Activated naive CD8-positive, alpha-beta T cell treated with anti-CD3 and anti-CD28 coated beads for 36 hours (primary cell): ENCODE results near the gene AP1B1. TPM values are rescaled to one million over a fixed set of nuclear protein-coding genes. Genes with fewer than 3 reads are reported as not detected.

Source experiments
- DNase-seq: peaks from one replicate; pipeline ENCODE4 v3.0.0; 2021
- H3K27ac Mint-ChIP-seq: one replicate; pipeline ENCODE4 v1.8.0; 2022; ENCODE audit warnings: mild to moderate bottlenecking, moderate library complexity, mixed read lengths
- H3K27me3 Mint-ChIP-seq: one replicate; pipeline ENCODE4 v1.8.0; 2022; ENCODE audit warnings: mild to moderate bottlenecking, mixed read lengths
- H3K36me3 Mint-ChIP-seq: one replicate; pipeline ENCODE4 v1.8.0; 2021; ENCODE audit warnings: mild to moderate bottlenecking, mixed read lengths
- H3K4me1 Mint-ChIP-seq: one replicate; pipeline ENCODE4 v1.8.0; 2021; ENCODE audit warnings: mixed read lengths
- H3K4me3 Mint-ChIP-seq: one replicate; pipeline ENCODE4 v1.8.0; 2022; ENCODE audit warnings: mild to moderate bottlenecking, moderate library complexity, mixed read lengths
- H3K9me3 Mint-ChIP-seq: one replicate; pipeline ENCODE4 v1.8.0; 2022; ENCODE audit warnings: mixed read lengths
- total RNA-seq, 2 experiments: library from RNA; stranded (reverse); gene quantifications; one replicate each; pipeline ENCODE4 v1.2.3, GENCODE V29; 2021

The AP1B1 gene
- total RNA-seq, 2 experiments from 2014 or later, result 66.5 to 72.0 TPM

DNA sequence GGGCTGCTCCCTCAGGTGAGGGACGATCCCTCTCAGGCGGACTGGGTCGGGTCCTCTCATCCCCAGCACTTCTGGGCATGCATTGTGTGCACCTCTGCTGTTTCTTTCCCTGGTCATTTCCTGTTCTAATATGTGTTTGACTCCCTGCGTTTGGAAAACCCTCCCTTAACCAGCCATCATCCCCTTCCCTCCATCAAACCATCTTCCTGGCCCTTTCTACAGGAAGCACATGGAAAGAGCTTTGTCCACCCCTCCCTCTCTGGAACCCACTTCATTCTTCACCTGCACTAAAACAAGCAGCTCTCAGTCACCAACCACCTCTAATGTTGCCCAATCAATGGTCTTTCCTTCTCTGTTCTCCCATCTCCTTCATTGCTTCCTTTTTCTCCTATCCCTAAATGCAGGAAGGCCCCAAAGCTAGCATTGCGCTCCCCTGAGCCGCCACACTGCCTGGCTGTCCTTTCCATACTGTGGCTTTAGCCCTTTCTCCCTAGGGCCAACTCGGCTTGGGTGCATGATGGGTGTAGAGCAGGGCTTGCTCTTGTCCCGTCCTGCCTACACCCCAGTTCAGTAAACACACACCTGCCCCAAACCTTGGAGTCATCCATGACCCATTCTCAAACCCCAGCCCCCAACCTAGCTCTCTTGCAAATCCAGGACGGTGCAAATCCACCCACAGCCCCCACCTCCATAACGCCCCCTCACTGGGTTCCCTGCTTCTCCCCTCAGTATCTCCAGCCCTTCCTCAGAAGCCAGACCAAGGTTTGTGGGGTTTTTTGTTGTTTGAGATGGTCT, 87.4 kb downstream of the AP1B1 start:
- Mint-ChIP-seq H3K27me3 (peaks cover 12% of the 10 kb centered on the region), H3K4me3 (no peak overlapping the region), H3K9me3 (no peaks in the 10 kb centered on the region), H3K36me3 (peaks cover 30% of the 10 kb centered on the region), H3K27ac (peak overlapping the region; percentile 12), H3K4me1 (peaks cover 1% of the 10 kb centered on the region)
- no peak for DNase-seq

DNA sequence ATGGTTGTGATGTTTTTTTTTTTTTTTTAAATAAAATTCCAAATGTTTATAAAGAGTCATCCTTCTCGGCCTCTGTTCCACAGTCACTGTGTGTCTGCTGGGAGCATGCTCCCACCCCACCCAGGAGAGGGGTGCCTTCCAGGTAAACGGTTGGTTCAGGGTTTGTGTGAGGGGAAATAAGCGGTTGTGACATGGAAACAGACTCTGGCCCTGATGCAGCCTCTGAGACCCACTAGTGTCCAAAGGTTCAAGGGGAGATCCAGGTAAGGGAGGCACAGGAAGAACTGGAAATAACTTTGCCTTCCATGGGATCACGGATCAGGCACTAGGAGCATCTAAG, 87.9 kb downstream of the AP1B1 start:
- peaks cover 33% of the 10 kb centered on the region for H3K36me3 Mint-ChIP-seq
- H3K9me3 Mint-ChIP-seq, result no peaks in the 10 kb centered on the region
- H3K27ac Mint-ChIP-seq, result peak overlapping the region; percentile 51

DNA sequence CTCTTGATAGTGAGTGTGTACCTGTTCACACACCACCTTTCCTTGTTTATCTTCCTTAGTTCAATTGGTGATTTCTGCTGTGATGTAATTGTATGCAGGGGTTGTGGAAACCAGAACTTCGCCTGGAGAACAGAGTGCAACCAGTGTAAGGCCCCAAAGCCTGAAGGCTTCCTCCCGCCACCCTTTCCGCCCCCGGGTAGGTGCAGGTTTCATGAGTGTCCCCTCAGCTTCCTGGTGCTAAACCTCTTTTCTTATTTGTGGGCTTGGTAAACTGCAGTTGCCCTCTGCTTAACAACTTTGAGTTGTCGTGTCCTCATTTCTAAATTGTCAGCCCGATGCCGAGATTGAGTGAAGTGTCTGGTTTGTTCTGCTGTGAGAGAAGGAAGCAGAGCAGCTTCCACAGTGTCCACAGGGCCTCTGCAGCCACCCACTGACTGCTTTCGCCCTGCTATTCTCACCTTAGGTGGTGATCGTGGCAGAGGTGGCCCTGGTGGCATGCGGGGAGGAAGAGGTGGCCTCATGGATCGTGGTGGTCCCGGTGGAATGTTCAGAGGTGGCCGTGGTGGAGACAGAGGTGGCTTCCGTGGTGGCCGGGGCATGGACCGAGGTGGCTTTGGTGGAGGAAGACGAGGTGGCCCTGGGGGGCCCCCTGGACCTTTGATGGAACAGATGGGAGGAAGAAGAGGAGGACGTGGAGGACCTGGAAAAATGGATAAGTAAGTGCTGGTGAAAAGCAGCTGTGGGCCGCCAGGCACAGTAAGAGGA, 89.1 kb downstream of the AP1B1 start:
- no peak overlapping the region for H3K4me3 Mint-ChIP-seq
- peak overlapping the region; percentile 25 for H3K27ac Mint-ChIP-seq
- peaks cover 33% of the 10 kb centered on the region for H3K36me3 Mint-ChIP-seq
- DNase-seq, result no peak
- no peaks in the 10 kb centered on the region for H3K9me3 Mint-ChIP-seq
- H3K27me3 Mint-ChIP-seq, result no peaks in the 10 kb centered on the region
- H3K4me1 Mint-ChIP-seq, result no peaks in the 10 kb centered on the region

More for the DNA sequence above, 87.9 kb downstream of the AP1B1 start:
- H3K4me1 Mint-ChIP-seq, result no peaks in the 10 kb centered on the region
- DNase-seq, result no peak
- peaks cover 7% of the 10 kb centered on the region for H3K27me3 Mint-ChIP-seq
- H3K4me3 Mint-ChIP-seq, result no peak overlapping the region

DNA sequence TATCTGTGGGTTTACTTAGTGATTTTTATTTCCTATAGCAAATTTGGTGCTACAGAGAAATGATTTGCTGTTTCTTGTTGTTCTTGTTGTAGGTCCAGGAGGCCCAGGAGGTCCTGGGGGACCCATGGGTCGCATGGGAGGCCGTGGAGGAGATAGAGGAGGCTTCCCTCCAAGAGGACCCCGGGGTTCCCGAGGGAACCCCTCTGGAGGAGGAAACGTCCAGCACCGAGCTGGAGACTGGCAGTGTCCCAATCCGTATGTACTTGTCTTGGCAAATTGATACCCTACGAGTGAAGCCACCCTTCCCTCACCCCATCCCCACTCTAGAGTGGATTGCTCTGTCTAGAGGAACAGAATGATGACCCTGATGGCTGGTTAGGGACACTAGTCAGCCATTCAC, 89.7 kb downstream of the AP1B1 start:
- no peak for DNase-seq
- no peaks in the 10 kb centered on the region for H3K27me3 Mint-ChIP-seq
- H3K4me1 Mint-ChIP-seq, result no peaks in the 10 kb centered on the region
- H3K4me3 Mint-ChIP-seq, result no peak overlapping the region
- no peak overlapping the region for H3K27ac Mint-ChIP-seq
- H3K36me3 Mint-ChIP-seq, result peaks cover 36% of the 10 kb centered on the region
- no peaks in the 10 kb centered on the region for H3K9me3 Mint-ChIP-seq

DNA sequence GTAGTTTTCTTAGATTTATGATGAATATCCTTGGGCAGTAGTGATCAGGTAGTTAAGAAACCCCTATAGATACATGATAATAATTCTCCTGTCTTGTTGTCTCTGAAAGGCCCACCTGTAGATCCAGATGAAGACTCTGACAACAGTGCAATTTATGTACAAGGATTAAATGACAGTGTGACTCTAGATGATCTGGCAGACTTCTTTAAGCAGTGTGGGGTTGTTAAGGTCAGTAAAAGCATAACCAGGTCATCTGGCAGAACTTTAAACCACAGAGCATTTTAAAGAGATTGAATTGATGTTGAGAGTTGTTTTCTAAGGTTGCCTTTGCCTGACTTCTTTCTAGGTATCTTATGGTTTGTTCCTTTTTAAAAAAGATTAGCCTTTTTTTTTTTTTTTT, 96.0 kb downstream of the AP1B1 start:
- H3K4me3 Mint-ChIP-seq, result no peak overlapping the region
- H3K27me3 Mint-ChIP-seq, result no peaks in the 10 kb centered on the region
- H3K9me3 Mint-ChIP-seq, result no peaks in the 10 kb centered on the region
- H3K36me3 Mint-ChIP-seq, result peaks cover 44% of the 10 kb centered on the region
- no peak overlapping the region for H3K27ac Mint-ChIP-seq
- DNase-seq, result no peak
- H3K4me1 Mint-ChIP-seq, result peaks cover 13% of the 10 kb centered on the region

DNA sequence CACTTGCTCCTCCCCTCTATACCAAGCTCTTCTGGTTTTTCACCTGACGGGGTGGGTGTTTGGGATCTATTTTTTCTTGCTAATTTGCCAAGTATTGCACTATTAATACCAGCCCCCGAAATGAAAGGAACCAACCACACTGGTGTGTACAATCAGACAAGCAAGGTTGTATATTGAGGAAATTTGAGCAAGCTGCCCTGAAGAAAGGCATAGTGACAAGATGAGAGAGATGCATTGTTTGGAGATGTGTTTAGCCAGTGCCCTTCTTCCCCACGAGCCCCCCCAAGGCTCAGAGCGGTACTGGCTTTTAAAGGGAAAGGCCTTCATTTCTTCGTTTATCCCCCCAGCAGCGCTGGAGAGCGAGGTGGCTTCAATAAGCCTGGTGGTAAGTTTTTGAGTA, 97.2 kb downstream of the AP1B1 start:
- Mint-ChIP-seq H3K4me1 (peaks cover 20% of the 10 kb centered on the region), H3K36me3 (peaks cover 48% of the 10 kb centered on the region), H3K27me3 (no peaks in the 10 kb centered on the region), H3K27ac (no peak overlapping the region), H3K4me3 (no peak overlapping the region), H3K9me3 (no peaks in the 10 kb centered on the region)
- DNase-seq, result no peak

DNA sequence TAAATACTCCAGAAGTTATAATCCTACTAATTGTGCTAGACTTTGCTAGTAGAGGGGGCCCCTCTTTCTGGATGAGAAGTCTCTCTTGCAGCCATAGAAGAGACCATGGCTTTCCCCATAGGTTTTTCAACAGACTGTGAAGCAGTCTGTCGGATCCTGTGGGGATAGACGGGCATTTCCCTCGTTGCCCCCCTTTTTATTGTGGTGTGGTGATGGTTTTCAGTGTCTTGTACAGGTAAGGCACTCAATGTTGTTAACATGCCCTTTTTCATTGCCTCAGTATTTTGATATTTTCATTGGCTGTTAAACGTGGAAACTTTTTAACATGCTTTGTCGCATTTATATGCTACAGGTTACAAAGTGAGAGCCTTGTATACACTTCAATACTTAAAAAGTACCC, 98.3 kb downstream of the AP1B1 start:
- Mint-ChIP-seq H3K36me3 (peaks cover 51% of the 10 kb centered on the region), H3K27me3 (no peaks in the 10 kb centered on the region), H3K9me3 (no peaks in the 10 kb centered on the region), H3K4me3 (no peak overlapping the region), H3K4me1 (peaks cover 20% of the 10 kb centered on the region), H3K27ac (no peak overlapping the region)
- no peak for DNase-seq

DNA sequence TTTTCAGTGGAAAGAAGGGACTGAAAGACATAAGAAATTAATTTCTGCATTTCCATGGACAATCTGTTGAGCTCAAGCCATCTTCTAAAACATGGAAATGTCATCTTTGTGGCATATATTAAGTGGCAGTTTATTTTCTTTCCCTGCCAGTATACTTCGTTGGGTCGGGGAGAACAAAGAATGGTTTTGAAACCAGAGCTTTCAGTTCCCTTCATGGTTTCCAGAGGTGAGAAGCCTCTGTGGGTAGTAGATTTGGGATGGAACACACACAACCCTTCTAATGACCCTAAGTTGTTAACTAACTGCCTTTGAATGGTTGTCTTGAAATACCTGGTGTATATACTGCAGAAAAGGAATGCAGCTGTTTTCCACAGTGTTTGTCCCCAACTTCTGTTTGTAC, 99.5 kb downstream of the AP1B1 start:
- Mint-ChIP-seq H3K9me3 (no peaks in the 10 kb centered on the region), H3K27ac (peak overlapping the region; percentile 15)

DNA sequence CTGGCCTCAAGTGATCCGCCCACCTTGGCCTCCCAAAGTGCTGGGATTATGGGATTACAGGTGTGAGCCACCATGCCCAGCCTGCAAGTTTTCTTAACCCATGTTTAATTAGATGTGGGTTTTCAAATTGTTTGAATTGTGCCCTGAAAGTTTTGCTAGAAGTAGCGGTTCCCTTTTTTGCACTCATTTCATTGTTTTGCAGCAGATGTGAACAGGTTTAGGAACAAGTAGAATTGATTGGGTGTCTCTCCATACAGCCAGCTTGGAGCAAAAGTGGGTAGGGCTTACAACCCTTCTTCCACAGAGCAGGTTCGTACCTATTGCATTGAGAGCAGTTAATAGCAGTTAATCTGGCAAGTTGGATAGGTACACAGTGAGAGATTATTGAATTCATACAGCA, 104.2 kb downstream of the AP1B1 start:
- Mint-ChIP-seq H3K4me3 (no peak overlapping the region), H3K36me3 (peaks cover 53% of the 10 kb centered on the region), H3K9me3 (no peaks in the 10 kb centered on the region)

More for the DNA sequence above, 99.5 kb downstream of the AP1B1 start:
- no peak for DNase-seq
- Mint-ChIP-seq H3K4me1 (peaks cover 20% of the 10 kb centered on the region), H3K4me3 (no peak overlapping the region), H3K36me3 (peaks cover 55% of the 10 kb centered on the region), H3K27me3 (no peaks in the 10 kb centered on the region)

DNA sequence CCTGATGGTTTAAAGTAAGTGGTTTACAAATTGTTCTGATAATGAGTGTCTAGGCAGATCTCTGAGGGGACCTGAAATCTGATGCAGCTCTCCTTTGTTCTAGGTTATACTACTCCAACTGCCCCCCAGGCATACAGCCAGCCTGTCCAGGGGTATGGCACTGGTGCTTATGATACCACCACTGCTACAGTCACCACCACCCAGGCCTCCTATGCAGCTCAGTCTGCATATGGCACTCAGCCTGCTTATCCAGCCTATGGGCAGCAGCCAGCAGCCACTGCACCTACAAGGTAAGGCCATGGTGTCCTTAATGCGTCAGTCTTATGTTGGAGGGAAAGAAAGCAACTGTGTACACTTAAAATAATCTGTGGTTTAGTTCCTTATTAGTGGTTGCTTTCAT, 110.4 kb downstream of the AP1B1 start:
- Mint-ChIP-seq H3K9me3 (no peaks in the 10 kb centered on the region), H3K36me3 (peaks cover 69% of the 10 kb centered on the region), H3K4me3 (no peak overlapping the region), H3K27me3 (no peaks in the 10 kb centered on the region), H3K27ac (peak overlapping the region; percentile 30), H3K4me1 (peaks cover 38% of the 10 kb centered on the region)
- no peak for DNase-seq

More for the DNA sequence above, 104.2 kb downstream of the AP1B1 start:
- no peaks in the 10 kb centered on the region for H3K27me3 Mint-ChIP-seq
- DNase-seq, result no peak
- H3K27ac Mint-ChIP-seq, result no peak overlapping the region
- H3K4me1 Mint-ChIP-seq, result peaks cover 20% of the 10 kb centered on the region

Other genes starting within 250 kb of the AP1B1 start
- gene EMID1, start 182.7 kb downstream of the AP1B1 start, total RNA-seq, result not detected
- gene RHBDD3, start 120.6 kb downstream of the AP1B1 start, total RNA-seq, result 10 to 100 TPM; 32.4 to 33.1 TPM
- gene EWSR1, start 120.3 kb downstream of the AP1B1 start, total RNA-seq, result 100 to 1,000 TPM; 369 to 377 TPM
- gene GAS2L1, start 81.9 kb downstream of the AP1B1 start, total RNA-seq, result 1 to 10 TPM; 1.1 to 1.4 TPM
- gene RASL10A, start 72.9 kb downstream of the AP1B1 start, total RNA-seq, result under 1 TPM in 1 of 2 experiments, not detected in 1; 0.58 TPM
- gene RFPL1, start 50.0 kb upstream of the AP1B1 start, total RNA-seq, result not detected
- 1 to 10 TPM; 8.1 to 8.7 TPM for gene NEFH, start 91.6 kb upstream of the AP1B1 start, total RNA-seq
- gene THOC5, start 165.2 kb upstream of the AP1B1 start, total RNA-seq, result 10 to 100 TPM; 63.9 to 71.7 TPM
- 10 to 100 TPM; 50.7 to 52.8 TPM for gene NIPSNAP1, start 192.5 kb upstream of the AP1B1 start, total RNA-seq
- 10 to 100 TPM; 45.8 to 49.4 TPM for gene NF2, start 215.1 kb upstream of the AP1B1 start, total RNA-seq